ENCODE results near the gene TMEM54.

- no peak for TF ChIP-seq POLR2A (IDR thresholded peaks at IDR 0.05)
- TF ChIP-seq CTCF (IDR thresholded peaks at IDR 0.05), result no peak
Measured at GRCh38 chr1:32937061-32937460, 35.9 kb upstream of the TMEM54 start.
